OCI-LY1 (cell line): ENCODE results near the gene TET2.

Experiments
- H2AFZ ChIP-seq: fragments of 200-600 bp; sonication (generic), shearing (Covaris generic); 2 replicates; pipeline ENCODE4 v1.6.0; 2014; ENCODE audit warnings: antibody characterized with exemption, mild to moderate bottlenecking, low read length
- H3F3A ChIP-seq: fragments of 200-600 bp; sonication (generic), shearing (Covaris generic); 2 replicates; pipeline ENCODE4 v1.6.0; 2014; ENCODE audit warnings: mild to moderate bottlenecking, antibody characterized with exemption, low read length, moderate library complexity; ENCODE audit not compliant: insufficient read depth
- H3K27ac ChIP-seq: fragments of 200-600 bp; sonication (generic); 2 replicates; pipeline ENCODE4 v1.5.1; 2014; ENCODE audit warnings: low read length, mixed run types, mild to moderate bottlenecking, low read depth; ENCODE audit not compliant: poor library complexity, severe bottlenecking
- H3K27me3 ChIP-seq: fragments of 200-600 bp; sonication (generic); 2 replicates; pipeline ENCODE4 v1.6.0; 2014; ENCODE audit warnings: antibody characterized with exemption, mild to moderate bottlenecking, low read length, moderate library complexity; ENCODE audit not compliant: insufficient read depth
- H3K36me3 ChIP-seq: fragments of 200-600 bp; sonication (generic); 2 replicates; pipeline ENCODE4 v1.6.1; 2014; ENCODE audit warnings: mild to moderate bottlenecking, antibody characterized with exemption, low read length, moderate library complexity, mixed read lengths; ENCODE audit not compliant: insufficient read depth
- H3K4me1 ChIP-seq: fragments of 200-600 bp; sonication (generic); 2 replicates; pipeline ENCODE4 v1.5.1; 2014; ENCODE audit warnings: mild to moderate bottlenecking, low read length, moderate library complexity; ENCODE audit not compliant: insufficient read depth, severe bottlenecking
- H3K4me2 ChIP-seq: fragments of 200-600 bp; sonication (generic), shearing (Covaris generic); 2 replicates; pipeline ENCODE4 v1.6.1; 2014; ENCODE audit warnings: low read length
- H3K4me3 ChIP-seq: fragments of 200-600 bp; sonication (generic); 2 replicates; pipeline ENCODE4 v1.5.1; 2014; ENCODE audit warnings: low read length, low read depth, mild to moderate bottlenecking, mixed read lengths; ENCODE audit not compliant: poor library complexity, severe bottlenecking
- H3K79me2 ChIP-seq: fragments of 200-600 bp; shearing (Covaris generic); 2 replicates; pipeline ENCODE4 v1.6.1; 2016; ENCODE audit warnings: mixed run types, low read length, mixed read lengths; ENCODE audit not compliant: insufficient read depth
- H3K9ac ChIP-seq: fragments of 200-600 bp; sonication (generic), shearing (Covaris generic); 2 replicates; pipeline ENCODE4 v1.6.1; 2014; ENCODE audit warnings: mild to moderate bottlenecking, low read length, mixed read lengths
- H3K9me2 ChIP-seq: fragments of 200-600 bp; sonication (generic), shearing (Covaris generic); 2 replicates; pipeline ENCODE4 v1.6.1; 2014; ENCODE audit warnings: low read depth, mild to moderate bottlenecking, low read length, mixed read lengths
- H3K9me3 ChIP-seq: fragments of 200-600 bp; shearing (Covaris generic); 2 replicates; pipeline ENCODE4 v1.6.1; 2014; ENCODE audit warnings: low read length, mixed read lengths
- H4K20me1 ChIP-seq: fragments of 200-600 bp; sonication (generic), shearing (Covaris generic); 2 replicates; pipeline ENCODE4 v1.6.0; 2016; ENCODE audit warnings: mild to moderate bottlenecking, low read length; ENCODE audit not compliant: insufficient read depth
- CTCF ChIP-seq: fragments of 200-600 bp; sonication (generic), shearing (Covaris generic); IDR thresholded peaks from 2 replicates; pipeline ENCODE4 v1.5.1; 2017; ENCODE audit warnings: mild to moderate bottlenecking, antibody characterized with exemption, low read length, moderate library complexity, mixed read lengths
- EZH2 ChIP-seq: fragments of 200-600 bp; sonication (generic), shearing (Covaris generic); IDR thresholded peaks from 2 replicates; pipeline ENCODE4 v1.8.0; 2017; ENCODE audit warnings: borderline replicate concordance, mixed run types, mild to moderate bottlenecking, antibody characterized with exemption, low read length, moderate library complexity, mixed read lengths

Gene TET2

GRCh38 chr4:105120626-105121025 is 26.1 kb upstream of the TET2 start:
- no peaks in the 10 kb centered on the region for H3K9me2 ChIP-seq
- no peaks in the 10 kb centered on the region for H3K36me3 ChIP-seq
- no peaks in the 10 kb centered on the region for H3K4me1 ChIP-seq
- TF ChIP-seq EZH2 = no peak
- no peak for TF ChIP-seq CTCF
- H3K4me3 ChIP-seq = no peak overlapping the region
- no peak overlapping the region for H3K27ac ChIP-seq
- H3K4me2 ChIP-seq = no peak overlapping the region
- no peaks in the 10 kb centered on the region for H3K27me3 ChIP-seq
- H4K20me1 ChIP-seq = no peaks in the 10 kb centered on the region
- H3F3A ChIP-seq = no peaks in the 10 kb centered on the region
- no peaks in the 10 kb centered on the region for H3K79me2 ChIP-seq
- no peaks in the 10 kb centered on the region for H3K9me3 ChIP-seq
- no peak overlapping the region for H3K9ac ChIP-seq
- no peak overlapping the region for H2AFZ ChIP-seq

DNA sequence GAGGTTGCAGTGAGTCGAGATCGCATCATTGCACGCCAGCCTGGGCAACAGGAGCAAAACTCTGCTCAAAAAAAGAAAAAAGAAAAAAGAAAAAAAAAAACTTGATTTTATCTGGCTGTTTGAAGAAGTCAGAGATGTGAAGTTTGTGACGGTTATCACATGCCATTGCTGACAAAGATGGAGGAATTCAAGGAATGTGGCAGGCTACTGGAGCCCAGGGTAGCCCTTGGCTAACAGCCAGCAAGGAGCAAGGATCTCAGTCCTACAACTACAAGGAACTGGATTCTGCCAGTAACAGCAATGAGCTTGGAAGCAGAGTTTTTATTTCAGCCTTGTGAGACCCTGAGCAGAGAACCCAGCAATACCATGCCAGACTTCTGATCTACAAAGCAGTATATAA is 24.3 kb upstream of the TET2 start:
- no peak overlapping the region for H3K9ac ChIP-seq
- no peaks in the 10 kb centered on the region for H4K20me1 ChIP-seq
- no peak overlapping the region for H3K4me2 ChIP-seq
- H3K4me3 ChIP-seq = no peak overlapping the region
- no peaks in the 10 kb centered on the region for H3K27me3 ChIP-seq
- no peaks in the 10 kb centered on the region for H3K4me1 ChIP-seq
- no peaks in the 10 kb centered on the region for H3K9me2 ChIP-seq
- no peaks in the 10 kb centered on the region for H3F3A ChIP-seq
- no peaks in the 10 kb centered on the region for H3K79me2 ChIP-seq
- H2AFZ ChIP-seq = no peak overlapping the region
- no peak for TF ChIP-seq CTCF
- no peak for TF ChIP-seq EZH2
- H3K27ac ChIP-seq = no peak overlapping the region
- H3K9me3 ChIP-seq = no peaks in the 10 kb centered on the region
- no peaks in the 10 kb centered on the region for H3K36me3 ChIP-seq

GRCh38 chr4:105126311-105127169 is 20.1 kb upstream of the TET2 start:
- no peaks in the 10 kb centered on the region for H3K36me3 ChIP-seq
- H3K4me1 ChIP-seq = no peaks in the 10 kb centered on the region
- no peak overlapping the region for H3K4me2 ChIP-seq
- no peak overlapping the region for H3K9ac ChIP-seq
- no peak overlapping the region for H2AFZ ChIP-seq
- H3F3A ChIP-seq = no peaks in the 10 kb centered on the region
- no peaks in the 10 kb centered on the region for H4K20me1 ChIP-seq
- no peak overlapping the region for H3K27ac ChIP-seq
- TF ChIP-seq CTCF (no peak), EZH2 (no peak)
- H3K9me2 ChIP-seq = no peaks in the 10 kb centered on the region
- H3K27me3 ChIP-seq = no peaks in the 10 kb centered on the region
- H3K9me3 ChIP-seq = no peaks in the 10 kb centered on the region
- H3K4me3 ChIP-seq = no peak overlapping the region
- no peaks in the 10 kb centered on the region for H3K79me2 ChIP-seq
